Measurements from ENCODE around the gene SCGB1A1.

The SCGB1A1 gene

GRCh38 chr11:62398011-62398994 lies 20.5 kb upstream of the SCGB1A1 start:
- no peak for DNase-seq

GRCh38 chr11:62399172-62399877 lies 19.5 kb upstream of the SCGB1A1 start:
- DNase-seq = no peak

GRCh38 chr11:62399878-62400266 lies 19.0 kb upstream of the SCGB1A1 start:
- no peak for DNase-seq

- DNase-seq = no peak
Observed at GRCh38 chr11:62400281-62400680, 18.6 kb upstream of the SCGB1A1 start.

GRCh38 chr11:62400760-62401159 lies 18.1 kb upstream of the SCGB1A1 start:
- DNase-seq = no peak

DNA sequence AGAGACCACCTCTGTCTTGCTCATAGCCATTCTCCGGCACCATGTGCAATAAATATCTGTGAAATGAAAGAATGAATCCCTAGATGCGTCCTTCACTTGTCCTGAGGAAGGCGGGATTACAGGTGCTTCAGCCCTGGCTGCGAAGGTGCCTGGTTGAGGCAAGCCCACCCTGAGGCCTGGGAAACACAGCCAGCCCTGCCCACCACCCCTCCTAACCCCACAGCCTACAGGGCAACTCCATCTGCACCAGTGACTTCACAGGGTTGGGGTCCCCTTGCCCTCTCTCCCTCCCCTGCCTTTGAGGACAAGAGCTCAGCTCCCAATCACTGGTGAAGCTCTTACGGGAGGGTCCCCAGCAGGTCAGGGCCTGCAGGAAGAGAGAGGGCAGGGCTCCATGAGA lies 17.5 kb upstream of the SCGB1A1 start:
- no peak for DNase-seq

GRCh38 chr11:62401811-62402210 lies 17.0 kb upstream of the SCGB1A1 start:
- no peak for DNase-seq

- peak; percentile 59 for DNase-seq
Observed at GRCh38 chr11:62402226-62402959, 16.4 kb upstream of the SCGB1A1 start.

DNA sequence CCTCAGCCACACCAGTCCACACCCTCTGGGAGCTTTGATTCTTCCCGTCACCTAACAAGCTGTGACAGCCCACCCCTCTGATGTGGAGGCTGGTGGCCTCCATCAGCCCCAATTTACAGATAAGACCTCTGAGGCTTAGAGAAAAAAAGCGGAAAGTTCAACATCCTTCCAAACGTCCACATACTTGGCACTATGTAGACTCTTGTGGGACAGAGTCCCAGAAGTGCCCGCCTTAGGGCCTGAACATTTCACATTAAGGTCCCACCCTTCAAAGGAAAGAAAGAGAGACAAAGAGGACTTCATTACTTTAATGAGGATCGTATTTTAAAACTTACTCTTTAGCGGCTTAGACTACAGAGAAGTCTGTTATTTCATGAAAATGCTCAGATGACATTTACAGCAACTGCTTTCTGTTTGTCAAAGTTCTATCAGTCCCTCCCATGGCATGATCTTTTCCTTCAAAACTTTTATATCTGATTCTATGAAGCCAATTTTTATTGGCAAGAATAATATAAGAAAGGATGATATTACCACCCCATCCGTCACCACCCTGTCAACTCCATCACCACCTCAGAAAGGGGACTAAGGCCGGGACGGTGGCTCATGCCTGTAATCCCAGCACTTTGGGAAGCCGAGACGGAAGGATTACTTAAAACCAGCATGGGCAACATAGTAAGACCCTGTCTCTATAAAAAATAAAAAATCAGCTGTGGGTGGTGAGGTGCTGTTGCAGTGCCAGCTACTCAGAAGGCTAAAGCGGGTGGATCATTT lies 15.7 kb upstream of the SCGB1A1 start:
- no peak for DNase-seq

- no peak for DNase-seq
Observed at GRCh38 chr11:62404435-62404834, 14.4 kb upstream of the SCGB1A1 start.

DNA sequence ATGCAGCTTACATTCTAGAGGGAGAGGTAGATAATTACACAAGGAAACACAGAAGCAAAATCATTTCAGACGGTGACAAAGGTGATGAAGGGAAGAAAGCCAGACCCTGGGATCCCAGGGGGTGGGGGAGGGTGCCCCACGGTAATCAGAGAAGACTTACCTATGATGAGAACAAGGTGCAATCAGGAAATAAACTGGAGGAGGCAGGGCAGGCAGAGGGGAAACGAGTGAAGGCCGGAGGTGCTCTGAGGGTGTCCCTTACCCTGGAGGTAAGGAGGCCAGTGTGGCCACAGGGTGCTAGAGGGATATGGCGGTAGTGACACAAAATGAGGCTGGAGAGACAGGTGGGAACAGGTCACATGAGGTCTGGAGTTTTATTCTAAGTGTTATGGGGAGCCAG lies 13.9 kb upstream of the SCGB1A1 start:
- DNase-seq = no peak

GRCh38 chr11:62406034-62406433 lies 12.8 kb upstream of the SCGB1A1 start:
- no peak for DNase-seq

DNA sequence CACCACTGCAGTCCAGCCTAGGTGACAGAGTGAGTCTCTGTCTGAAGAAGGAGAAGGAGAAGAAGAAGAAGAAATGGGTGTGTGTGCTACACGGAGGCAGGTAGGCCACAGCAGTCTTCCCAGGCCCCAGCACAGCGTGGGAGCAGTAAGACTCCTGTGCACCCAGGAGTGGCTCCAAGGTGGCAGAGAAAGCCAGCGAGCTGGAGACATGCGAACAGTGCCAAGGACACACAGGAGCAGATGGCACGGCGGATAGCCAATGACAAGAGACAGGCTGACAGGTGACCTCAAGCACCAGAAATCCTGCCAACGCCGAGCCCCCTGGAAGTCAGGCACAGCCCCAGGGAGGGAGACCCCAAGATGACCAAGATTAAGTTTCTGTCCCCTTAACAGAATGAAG lies 9.0 kb upstream of the SCGB1A1 start:
- no peak for DNase-seq

GRCh38 chr11:62410972-62411371 lies 7.9 kb upstream of the SCGB1A1 start:
- no peak for DNase-seq

GRCh38 chr11:62411524-62411923 lies 7.3 kb upstream of the SCGB1A1 start:
- no peak for DNase-seq

DNA sequence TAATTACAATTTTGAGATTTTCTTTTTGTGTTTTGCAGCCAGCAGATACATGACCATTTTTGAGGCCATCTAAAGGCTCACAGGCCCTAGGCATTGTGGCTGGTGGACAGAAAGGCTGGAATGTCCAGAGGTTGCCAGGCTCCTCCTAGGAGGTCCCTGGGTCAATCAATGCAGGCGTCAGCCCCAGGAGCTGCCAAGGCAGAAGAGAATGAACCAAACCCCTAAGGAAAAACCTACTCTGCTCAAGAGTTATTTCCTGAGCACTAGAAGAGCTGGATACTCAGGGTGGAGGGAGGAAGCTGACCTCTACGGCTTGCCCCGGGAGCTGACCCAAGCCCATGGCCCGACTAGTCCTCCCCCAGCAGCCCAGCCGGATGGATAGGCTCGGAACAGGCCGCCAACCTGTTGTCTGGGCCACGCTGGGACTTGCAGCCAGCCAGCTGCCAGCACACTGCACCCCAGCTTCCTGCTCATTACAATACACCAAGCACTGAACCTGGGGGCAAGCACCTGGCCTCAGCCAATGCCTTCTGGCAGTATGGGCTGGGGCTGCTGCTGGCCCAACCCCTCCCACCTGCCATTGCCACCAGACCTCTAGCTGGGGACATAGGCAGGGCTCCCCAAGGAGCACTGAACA lies 5.7 kb upstream of the SCGB1A1 start:
- no peak for DNase-seq

- no peak for DNase-seq
Observed at GRCh38 chr11:62416596-62416995, 2.2 kb upstream of the SCGB1A1 start.

DNA sequence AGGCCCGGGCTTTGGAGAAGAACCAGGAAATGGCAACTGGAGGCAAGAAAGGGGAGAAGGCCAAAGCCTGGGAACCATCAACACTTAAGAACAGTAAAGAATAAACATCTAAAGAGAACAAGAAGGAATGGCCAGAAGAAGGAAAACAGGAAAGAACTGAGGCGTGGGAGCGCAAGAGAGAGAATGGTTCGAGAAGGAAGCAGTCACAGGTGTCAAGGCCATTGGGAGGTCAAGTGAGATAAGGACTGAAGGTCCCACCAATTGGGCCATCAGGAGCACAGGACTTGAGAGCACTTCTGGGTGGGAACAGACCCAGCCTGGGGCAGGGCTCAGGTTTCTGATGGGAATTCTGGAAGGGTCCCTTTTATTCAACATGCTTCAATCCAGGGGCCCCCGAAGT lies 697 bp upstream of the SCGB1A1 start:
- DNase-seq = no peak

DNA sequence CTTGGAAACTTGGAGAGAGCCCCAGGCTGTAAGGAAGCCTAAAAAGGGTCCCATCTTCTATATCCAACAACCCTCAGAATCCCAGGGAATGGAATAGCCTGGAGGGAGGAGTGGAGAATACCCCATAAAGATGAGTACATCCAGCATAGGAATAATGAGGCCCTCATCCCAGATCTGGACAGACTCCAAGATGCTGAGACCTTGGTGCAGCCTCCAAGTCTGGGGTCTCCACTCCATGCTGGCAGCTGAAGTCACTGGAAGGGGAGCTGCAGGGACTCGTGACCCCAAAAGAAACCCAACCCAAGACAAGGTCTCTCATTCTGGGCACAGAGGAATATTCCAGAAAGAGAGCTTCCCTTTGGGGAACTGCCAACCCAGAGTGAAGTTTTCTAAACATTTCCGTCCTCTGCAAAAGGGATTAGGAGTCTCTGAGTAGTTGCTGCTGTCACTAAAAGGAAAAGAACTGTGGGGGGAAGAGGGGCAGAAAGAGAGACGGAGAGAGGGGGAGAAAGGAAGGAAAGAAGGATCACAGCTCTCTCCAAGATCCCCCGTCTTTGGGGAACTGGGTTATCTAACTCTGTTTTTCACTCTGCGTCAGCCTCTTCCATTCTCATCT lies 589 bp downstream of the SCGB1A1 start:
- DNase-seq = no peak

DNA sequence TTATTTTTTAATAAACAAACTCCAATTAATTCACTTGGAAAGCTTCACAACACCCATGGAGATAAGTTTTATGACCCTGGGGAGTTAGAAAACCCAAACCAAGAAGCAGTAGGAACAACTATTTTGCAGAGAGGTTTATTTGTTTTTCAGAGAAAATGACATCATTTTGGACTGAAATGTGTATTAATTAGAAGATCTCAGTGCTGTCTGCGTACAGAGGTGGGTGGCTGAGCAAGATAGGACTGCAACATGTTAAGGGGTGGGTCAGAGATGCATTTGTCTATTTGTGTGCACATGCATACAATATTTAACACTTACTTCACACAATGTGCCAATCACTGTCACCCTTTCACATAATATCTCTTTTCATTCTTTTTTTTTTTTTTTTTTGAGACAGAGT lies 1.1 kb downstream of the SCGB1A1 start:
- DNase-seq = no peak

DNA sequence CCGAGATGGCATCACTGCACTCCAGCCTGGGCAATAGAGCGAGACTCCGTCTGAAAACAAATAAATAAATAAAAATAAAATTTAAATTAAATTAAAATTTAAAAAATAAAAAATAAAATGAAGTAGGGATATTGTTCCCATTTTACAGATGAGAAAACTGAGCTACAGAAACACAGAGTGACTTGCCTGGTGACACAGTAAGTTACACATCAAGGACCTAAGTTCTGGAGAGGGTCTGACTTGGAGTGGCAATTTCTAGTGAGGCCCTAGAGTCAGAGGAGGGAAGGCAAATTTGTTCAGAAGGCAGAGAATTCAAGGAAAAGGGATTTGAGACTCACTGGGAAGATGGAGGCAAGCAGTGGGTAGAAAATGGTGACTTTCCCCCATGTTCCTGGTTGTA lies 2.0 kb downstream of the SCGB1A1 start:
- DNase-seq = no peak

GRCh38 chr11:62421996-62422395 lies 3.2 kb downstream of the SCGB1A1 start:
- no peak for DNase-seq
